Activated CD4-positive, alpha-beta T cell treated with anti-CD3 and anti-CD28 coated beads for 36 hours (primary cell): ENCODE measurements around the gene TJP1. TPM values are rescaled to one million over a fixed set of nuclear protein-coding genes. Genes with fewer than 3 reads are reported as not detected.

Experiments
- ATAC-seq: fragments of 200-7000 bp; cut with Tn5 transposase; one replicate; pipeline ENCODE4 v1.10.0; 2021; ENCODE audit warnings: mild to moderate bottlenecking, moderate library complexity
- CTCF ChIA-PET: fragments of 350-600 bp; sonication (Branson Sonifier 250); formaldehyde crosslinking; loops from one replicate; lab custom pipeline; 2021; ENCODE audit warnings: antibody characterized with exemption; lab: Charles Lee
- POLR2A ChIA-PET: fragments of 350-600 bp; sonication (Branson Sonifier 250); formaldehyde crosslinking; loops from one replicate; lab custom pipeline; 2021; ENCODE audit warnings: antibody characterized with exemption, inconsistent platforms; lab: Charles Lee
- DNase-seq: peaks from one replicate; pipeline ENCODE4 v3.0.0-alpha.2; 2020
- H3K27ac Mint-ChIP-seq: one replicate; pipeline ENCODE4 v1.8.0; 2021; ENCODE audit warnings: mixed read lengths
- H3K27me3 Mint-ChIP-seq: one replicate; pipeline ENCODE4 v1.8.0; 2021; ENCODE audit warnings: mixed read lengths
- H3K36me3 Mint-ChIP-seq: one replicate; pipeline ENCODE4 v1.8.0; 2021; ENCODE audit warnings: low read depth, mixed read lengths
- H3K4me1 Mint-ChIP-seq: one replicate; pipeline ENCODE4 v1.8.0; 2021; ENCODE audit warnings: mixed read lengths
- H3K4me3 Mint-ChIP-seq: one replicate; pipeline ENCODE4 v1.8.0; 2021; ENCODE audit warnings: mild to moderate bottlenecking, moderate library complexity, mixed read lengths
- H3K9me3 Mint-ChIP-seq: one replicate; pipeline ENCODE4 v1.8.0; 2021; ENCODE audit warnings: low read depth, mixed read lengths
- intact Hi-C, 2 experiments: fragments of 100-400 bp; cut with DNase I in 1 of 2; cut with micrococcal nuclease in 1 of 2; formaldehyde crosslinking; loops; one replicate each; pipeline versions ENCODE4 v1.14.2 to v1.15.1; 2022 to 2024; cut with DNase I, micrococcal nuclease
- total RNA-seq, 2 experiments: library from RNA; stranded (reverse); gene quantifications; one replicate each; pipeline ENCODE4 v1.2.3, GENCODE V29; 2021

TJP1 gene
- total RNA-seq, 2 experiments from 2014 or later, result 0.09 TPM; not detected in 1

DNA sequence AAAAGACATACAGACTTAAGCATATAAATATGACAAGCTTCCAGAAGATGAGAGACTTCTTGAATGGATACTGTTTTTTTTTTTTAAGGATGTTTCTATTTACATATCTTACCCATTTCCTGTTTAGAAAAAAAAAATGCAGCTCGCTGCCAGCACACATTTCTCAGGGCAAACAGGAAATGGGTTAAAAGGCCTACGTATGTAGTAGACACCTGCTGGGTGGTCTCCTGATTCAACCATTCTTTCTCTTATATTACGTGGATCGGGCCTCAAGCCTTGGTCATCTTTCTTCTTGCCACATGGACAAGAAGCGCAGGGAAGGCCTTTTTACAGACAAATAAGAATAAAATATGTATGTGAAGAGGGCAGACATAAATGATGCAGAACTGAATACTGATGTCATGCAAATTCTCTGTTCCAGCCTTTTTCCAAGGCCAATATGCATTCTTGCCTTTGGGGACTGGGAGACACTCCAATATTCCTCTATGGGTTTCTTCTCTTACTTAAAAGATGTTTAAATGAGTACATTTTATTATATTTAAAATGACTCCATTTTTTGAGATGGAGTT is 35.0 kb upstream of the TJP1 start:
- Mint-ChIP-seq H3K4me3 (no peak overlapping the region), H3K9me3 (no peaks in the 10 kb centered on the region), H3K27ac (no peak overlapping the region), H3K36me3 (no peaks in the 10 kb centered on the region), H3K27me3 (peaks cover 27% of the 10 kb centered on the region), H3K4me1 (no peaks in the 10 kb centered on the region)
- ChIA-PET POLR2A (no interaction called here), CTCF (interaction anchor here (0.7 kb wide), 1 partner anchor 182 kb away, joined by 3 read pairs; no protein-coding TSS in a partner anchor)
- DNase-seq (no peak), ATAC-seq (no peak)
- intact Hi-C loops, result no loop called here

DNA sequence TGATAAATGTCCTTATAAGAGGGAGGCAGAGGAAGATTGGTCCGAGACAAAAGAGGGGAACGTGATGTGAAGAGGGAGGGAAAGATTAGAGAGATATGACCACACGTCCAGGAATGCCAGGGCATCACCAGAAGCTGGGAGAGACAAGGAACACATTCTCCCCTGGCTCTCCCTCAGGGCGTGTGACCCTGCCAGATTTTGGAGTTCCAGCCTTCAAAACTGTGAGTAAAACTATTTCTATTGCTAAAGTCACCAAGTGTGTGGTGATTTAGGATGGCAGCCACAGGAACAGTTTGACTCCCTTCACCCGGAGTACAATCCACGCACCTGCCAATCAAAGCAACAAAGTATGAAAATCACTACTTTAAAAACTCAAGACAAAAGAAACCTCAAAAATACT is 32.1 kb upstream of the TJP1 start:
- DNase-seq, result no peak
- H3K4me3 Mint-ChIP-seq, result no peak overlapping the region
- ChIA-PET POLR2A (no interaction called here), CTCF (no interaction called here)
- peaks cover 16% of the 10 kb centered on the region for H3K27me3 Mint-ChIP-seq
- intact Hi-C loops, result no loop called here
- no peak for ATAC-seq
- H3K4me1 Mint-ChIP-seq, result no peaks in the 10 kb centered on the region
- peaks cover 2% of the 10 kb centered on the region for H3K9me3 Mint-ChIP-seq
- H3K36me3 Mint-ChIP-seq, result peaks cover 3% of the 10 kb centered on the region
- H3K27ac Mint-ChIP-seq, result no peak overlapping the region

DNA sequence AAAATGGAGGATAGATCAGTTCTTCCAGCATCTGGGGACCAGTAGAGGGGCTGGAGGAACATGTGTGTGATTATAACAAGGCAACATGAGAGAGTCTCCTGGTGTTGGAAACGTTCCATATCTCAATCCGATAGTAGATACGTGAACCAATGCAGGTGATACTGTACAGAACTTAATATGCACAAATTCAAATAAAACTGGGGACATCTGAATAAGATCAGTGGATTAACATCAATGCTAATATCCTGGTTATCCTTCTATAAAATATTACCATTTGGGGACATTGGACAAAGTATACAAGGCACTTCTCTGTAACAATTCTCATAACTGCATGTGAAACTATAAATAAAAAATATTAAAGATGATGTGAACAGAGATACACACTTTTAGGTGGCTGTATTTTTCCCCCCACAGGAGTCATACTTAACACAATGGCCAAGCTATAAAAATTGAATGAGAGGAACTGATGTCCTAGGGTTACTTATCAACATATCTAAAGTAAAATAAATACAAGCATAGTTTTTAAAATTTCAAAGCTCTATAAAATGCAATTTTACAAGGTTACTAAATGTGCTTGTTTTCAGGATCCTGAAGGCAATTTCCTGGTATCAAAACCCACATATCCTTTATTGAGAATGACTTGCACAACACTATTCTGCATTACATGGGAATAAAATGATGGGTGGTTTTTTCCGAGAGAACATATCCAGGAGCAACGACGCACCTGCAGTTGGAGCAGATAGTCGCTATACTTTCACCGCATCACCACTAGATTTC is 31.1 kb upstream of the TJP1 start:
- Mint-ChIP-seq H3K9me3 (peaks cover 2% of the 10 kb centered on the region), H3K36me3 (peaks cover 3% of the 10 kb centered on the region), H3K4me1 (no peaks in the 10 kb centered on the region), H3K27ac (no peak overlapping the region), H3K4me3 (no peak overlapping the region), H3K27me3 (peaks cover 16% of the 10 kb centered on the region)
- ChIA-PET CTCF (no interaction called here), POLR2A (no interaction called here)
- no peak for ATAC-seq
- no peak for DNase-seq
- intact Hi-C loops, result no loop called here

DNA sequence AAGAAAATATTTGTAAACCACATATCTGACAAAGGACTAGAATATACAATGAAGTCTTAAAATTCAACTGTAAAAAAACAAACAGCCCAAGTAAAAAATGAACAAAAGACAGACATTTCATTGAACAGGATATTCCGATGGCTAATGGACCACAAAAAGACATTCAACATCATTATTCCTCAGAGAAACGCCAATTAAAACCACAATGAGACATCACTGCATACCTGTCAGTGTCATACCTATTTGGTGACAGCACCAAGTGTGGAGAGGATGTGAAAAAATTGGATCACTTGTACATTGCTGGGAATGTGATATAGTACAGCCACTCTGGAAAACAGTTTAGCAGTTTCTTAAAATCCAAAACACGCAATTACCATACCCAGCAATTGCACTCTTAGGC is 29.9 kb upstream of the TJP1 start:
- Mint-ChIP-seq H3K36me3 (peaks cover 3% of the 10 kb centered on the region), H3K4me3 (no peak overlapping the region), H3K27me3 (peaks cover 19% of the 10 kb centered on the region), H3K27ac (no peak overlapping the region), H3K9me3 (peaks cover 4% of the 10 kb centered on the region), H3K4me1 (no peaks in the 10 kb centered on the region)
- intact Hi-C loops, result no loop called here
- ATAC-seq (no peak), DNase-seq (no peak)
- ChIA-PET CTCF (interaction anchor here (0.8 kb wide), 1 partner anchor 46 kb away, joined by 3 read pairs; no protein-coding TSS in a partner anchor), POLR2A (no interaction called here)

DNA sequence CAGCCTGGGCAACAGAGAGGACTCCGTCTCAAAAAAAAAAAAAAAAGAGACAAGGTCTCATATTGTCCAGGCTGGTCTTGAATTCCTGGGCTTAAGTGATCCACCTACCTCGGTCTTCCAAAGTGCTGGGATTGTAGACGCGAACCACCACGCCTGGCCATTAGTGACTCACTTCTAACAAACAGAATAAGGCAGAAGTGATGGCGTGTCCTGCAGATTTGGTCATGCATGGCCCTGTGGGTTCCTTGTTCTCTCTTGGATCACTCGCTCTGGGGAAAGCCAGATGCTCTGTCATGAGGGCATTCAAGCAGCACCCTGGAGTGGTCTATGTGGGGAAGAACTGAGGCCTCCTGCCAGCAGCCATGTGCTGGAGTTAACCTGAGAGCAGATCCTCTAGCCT is 27.4 kb upstream of the TJP1 start:
- CTCF ChIA-PET, result no interaction called here
- no peak overlapping the region for H3K27ac Mint-ChIP-seq
- POLR2A ChIA-PET, result no interaction called here
- H3K27me3 Mint-ChIP-seq, result peaks cover 21% of the 10 kb centered on the region
- peaks cover 11% of the 10 kb centered on the region for H3K9me3 Mint-ChIP-seq
- H3K36me3 Mint-ChIP-seq, result peaks cover 3% of the 10 kb centered on the region
- intact Hi-C loops, result no loop called here
- ATAC-seq (no peak), DNase-seq (no peak)
- H3K4me1 Mint-ChIP-seq, result no peaks in the 10 kb centered on the region
- no peak overlapping the region for H3K4me3 Mint-ChIP-seq

DNA sequence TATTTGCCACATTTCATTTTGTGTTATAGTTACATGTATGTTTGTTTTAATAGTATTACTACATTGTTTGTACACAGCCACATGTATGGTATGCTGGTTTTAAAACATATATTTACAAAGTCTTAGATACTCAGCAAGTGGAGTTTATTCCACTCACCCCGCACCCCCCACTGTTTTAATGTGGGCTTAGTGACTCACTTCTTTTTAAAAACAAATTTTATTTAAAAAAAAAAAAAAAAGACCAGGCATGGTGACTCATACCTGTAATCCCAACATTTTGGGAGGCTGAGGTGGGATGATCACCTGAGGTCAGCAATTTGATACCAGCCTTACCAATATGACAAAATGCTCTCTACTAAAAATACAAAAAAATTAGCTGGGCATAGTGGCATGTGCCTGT is 26.9 kb upstream of the TJP1 start:
- intact Hi-C loops, result no loop called here
- H3K4me1 Mint-ChIP-seq, result no peaks in the 10 kb centered on the region
- H3K27me3 Mint-ChIP-seq, result peaks cover 23% of the 10 kb centered on the region
- CTCF ChIA-PET, result no interaction called here
- H3K4me3 Mint-ChIP-seq, result no peak overlapping the region
- ATAC-seq (no peak), DNase-seq (no peak)
- no peak overlapping the region for H3K27ac Mint-ChIP-seq
- peaks cover 11% of the 10 kb centered on the region for H3K9me3 Mint-ChIP-seq
- H3K36me3 Mint-ChIP-seq, result peaks cover 3% of the 10 kb centered on the region
- POLR2A ChIA-PET, result no interaction called here

DNA sequence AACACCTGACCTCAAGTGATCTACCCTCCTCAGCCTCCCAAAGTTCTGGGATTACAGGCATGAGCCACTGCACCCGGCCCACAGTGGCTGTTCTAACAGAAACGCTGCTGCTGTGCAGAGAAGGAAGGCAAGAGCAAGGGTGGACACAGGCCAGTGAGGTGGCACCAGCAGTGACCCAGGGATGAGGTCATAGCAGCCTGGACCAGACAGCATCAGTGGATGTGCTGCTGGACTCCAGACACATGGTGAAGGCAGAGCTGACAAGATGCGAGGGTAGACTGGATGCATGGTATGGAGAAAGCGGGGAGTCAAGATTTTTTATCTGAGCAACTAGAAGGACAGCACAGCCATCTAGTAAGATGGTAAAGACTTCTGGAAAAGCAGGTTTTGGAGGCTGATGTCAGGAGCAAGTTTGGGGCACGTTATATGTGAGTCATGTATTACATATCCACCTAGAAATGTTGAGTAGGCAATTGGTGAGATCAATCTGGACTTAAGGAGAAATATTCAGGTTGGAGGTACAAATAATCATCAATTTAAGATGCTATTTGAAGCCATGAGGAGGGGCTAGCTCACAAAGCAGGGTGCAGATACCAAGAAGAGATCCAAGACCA is 22.1 kb upstream of the TJP1 start:
- ChIA-PET CTCF (interaction anchor here (0.6 to 0.7 kb wide), 2 partner anchors 25 to 1910 kb away, joined by 3 read pairs; no protein-coding TSS in a partner anchor), POLR2A (no interaction called here)
- H3K9me3 Mint-ChIP-seq, result peaks cover 9% of the 10 kb centered on the region
- intact Hi-C loops, result no loop called here
- no peak overlapping the region for H3K4me3 Mint-ChIP-seq
- H3K27ac Mint-ChIP-seq, result no peak overlapping the region
- peaks cover 49% of the 10 kb centered on the region for H3K27me3 Mint-ChIP-seq
- DNase-seq (no peak), ATAC-seq (no peak)
- H3K4me1 Mint-ChIP-seq, result no peaks in the 10 kb centered on the region
- no peaks in the 10 kb centered on the region for H3K36me3 Mint-ChIP-seq

DNA sequence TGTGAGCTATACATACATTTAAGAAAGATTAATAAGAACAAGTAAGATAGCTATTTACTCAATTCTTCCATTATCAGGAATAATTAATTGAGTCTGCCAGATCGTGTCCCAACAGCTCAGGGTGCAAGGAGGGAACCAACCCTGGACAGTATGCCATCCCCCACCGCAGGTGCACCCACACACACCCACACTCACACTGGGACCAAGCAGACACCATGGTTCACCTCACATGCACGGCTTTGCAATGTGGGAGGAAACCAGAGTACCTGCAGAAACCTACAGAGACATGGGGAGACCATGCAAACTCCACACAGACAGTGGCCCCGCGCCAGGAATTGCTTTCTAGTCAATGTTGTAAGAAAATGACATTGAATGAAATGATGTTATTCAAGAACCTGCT is 20.0 kb upstream of the TJP1 start:
- no peak overlapping the region for H3K4me3 Mint-ChIP-seq
- no peaks in the 10 kb centered on the region for H3K36me3 Mint-ChIP-seq
- CTCF ChIA-PET, result interaction anchor here (0.7 kb wide), 1 partner anchor 753 kb away, joined by 4 read pairs; no protein-coding TSS in a partner anchor
- POLR2A ChIA-PET, result no interaction called here
- ATAC-seq (no peak), DNase-seq (no peak)
- no peak overlapping the region for H3K27ac Mint-ChIP-seq
- H3K4me1 Mint-ChIP-seq, result no peaks in the 10 kb centered on the region
- peaks cover 7% of the 10 kb centered on the region for H3K9me3 Mint-ChIP-seq
- intact Hi-C loops, result no loop called here
- H3K27me3 Mint-ChIP-seq, result peaks cover 55% of the 10 kb centered on the region

DNA sequence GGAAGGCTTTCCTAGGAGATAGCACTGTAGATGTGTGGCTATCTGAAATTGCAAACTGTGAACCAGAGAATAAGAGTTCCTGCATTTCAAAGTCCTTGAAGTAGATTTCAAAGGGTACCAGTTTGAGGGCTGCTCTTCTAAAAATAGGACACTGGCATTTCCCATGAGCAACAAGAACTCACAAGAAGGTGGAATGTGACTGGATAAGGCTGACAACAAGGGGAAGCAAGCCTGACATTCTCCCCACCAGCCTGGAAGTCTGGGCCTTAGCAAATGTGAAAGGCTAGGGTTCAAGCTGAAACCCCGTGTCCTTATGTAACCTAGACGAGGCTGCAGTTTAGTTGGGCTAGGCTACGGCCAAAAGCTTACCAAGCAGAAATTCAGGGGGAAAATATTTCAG is 18.7 kb upstream of the TJP1 start:
- no peak for DNase-seq
- Mint-ChIP-seq H3K27me3 (peaks cover 58% of the 10 kb centered on the region), H3K36me3 (no peaks in the 10 kb centered on the region), H3K27ac (no peak overlapping the region), H3K9me3 (peaks cover 2% of the 10 kb centered on the region), H3K4me1 (no peaks in the 10 kb centered on the region), H3K4me3 (no peak overlapping the region)
- ATAC-seq, result no peak
- ChIA-PET POLR2A (no interaction called here), CTCF (no interaction called here)
- intact Hi-C loops, result no loop called here

DNA sequence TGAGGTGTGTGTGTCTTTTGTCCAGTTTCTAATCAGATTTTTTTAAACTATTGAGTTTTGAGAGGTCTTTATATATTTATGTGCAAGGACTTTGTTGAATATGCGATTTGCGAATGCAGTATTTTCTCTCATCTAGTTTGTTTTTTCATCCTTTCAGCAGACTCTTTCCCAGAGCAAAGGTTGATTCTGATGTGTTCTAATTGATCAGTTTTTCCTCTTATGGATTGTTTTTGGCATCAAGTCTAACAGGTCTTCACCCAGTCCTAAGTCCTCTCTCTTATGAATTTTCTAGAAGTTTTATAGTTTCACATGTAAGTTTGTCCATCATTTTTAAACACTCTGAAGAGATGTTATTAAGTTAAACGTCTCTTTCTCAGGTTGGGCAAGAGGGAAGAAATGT is 17.8 kb upstream of the TJP1 start:
- Mint-ChIP-seq H3K4me3 (no peak overlapping the region), H3K27me3 (peaks cover 63% of the 10 kb centered on the region), H3K4me1 (no peaks in the 10 kb centered on the region), H3K27ac (no peak overlapping the region), H3K36me3 (no peaks in the 10 kb centered on the region), H3K9me3 (no peaks in the 10 kb centered on the region)
- ATAC-seq, result no peak
- POLR2A ChIA-PET, result no interaction called here
- DNase-seq, result no peak
- intact Hi-C loops, result no loop called here
- CTCF ChIA-PET, result no interaction called here

DNA sequence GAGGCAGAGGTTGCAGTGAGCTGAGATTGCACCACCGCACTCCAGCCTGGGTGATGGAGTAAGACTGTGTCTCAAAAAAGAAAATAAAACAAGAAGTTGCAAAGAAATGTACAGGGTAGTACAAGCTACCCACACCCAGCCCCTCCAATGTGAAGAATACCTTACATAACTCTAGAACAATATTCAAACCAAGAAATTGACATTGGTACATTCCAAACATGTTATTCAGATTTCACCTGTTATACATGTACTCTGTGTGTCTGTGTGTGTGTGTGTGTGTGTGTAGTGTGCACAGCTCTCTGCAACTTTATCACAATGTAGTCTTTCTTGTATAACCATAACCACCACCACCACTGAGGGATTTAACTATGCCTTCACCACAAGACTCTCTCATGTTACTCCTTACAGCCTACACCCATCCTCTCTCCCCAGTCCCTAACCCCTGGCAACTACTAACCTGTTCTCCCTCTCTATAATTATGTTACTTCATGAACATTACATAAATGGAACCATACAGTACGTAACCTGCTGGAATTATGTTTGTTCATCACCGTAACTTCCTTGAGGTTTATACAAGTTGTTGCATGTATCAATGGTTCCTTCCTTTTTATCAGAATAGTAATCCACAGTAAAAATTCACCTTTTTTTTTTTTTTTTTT is 16.2 kb upstream of the TJP1 start:
- POLR2A ChIA-PET, result no interaction called here
- DNase-seq (no peak), ATAC-seq (no peak)
- intact Hi-C loops, result no loop called here
- no peaks in the 10 kb centered on the region for H3K9me3 Mint-ChIP-seq
- peaks cover 54% of the 10 kb centered on the region for H3K27me3 Mint-ChIP-seq
- H3K4me3 Mint-ChIP-seq, result no peak overlapping the region
- H3K36me3 Mint-ChIP-seq, result no peaks in the 10 kb centered on the region
- CTCF ChIA-PET, result no interaction called here
- no peaks in the 10 kb centered on the region for H3K4me1 Mint-ChIP-seq
- no peak overlapping the region for H3K27ac Mint-ChIP-seq
